GM12878 (cell line): ENCODE results near the gene PRCC. TPM values are rescaled to one million over a fixed set of nuclear protein-coding genes. Genes with fewer than 3 reads are reported as not detected.
A peak's percentile ranks its signal among the peaks of the same experiment; 100 is the strongest.

Experiments
- BHLHE40 ChIP-seq, 2 experiments: fragments of 450-650 bp in 1 of 2; IDR thresholded peaks; 2 replicates each; pipeline ENCODE4 v1.6.1; 2011 to 2017; ENCODE audit warnings: low read depth in 2 of 2, borderline replicate concordance in 1 of 2, improper control_type of control experiment in 1 of 2, low read length in 1 of 2, mild to moderate bottlenecking in 1 of 2
- EP300 ChIP-seq, 2 experiments: fragments of 150-350 bp in 1 of 2; IDR thresholded peaks; 2 replicates each; pipeline ENCODE4 v1.6.1; 2011 to 2012; ENCODE audit warnings: low read depth in 2 of 2, low read length in 2 of 2, borderline replicate concordance in 1 of 2, improper control_type of control experiment in 1 of 2, inconsistent platforms in 1 of 2; ENCODE audit not compliant: control insufficient read depth in 1 of 2
- JUNB ChIP-seq: IDR thresholded peaks from 2 replicates; pipeline ENCODE4 v1.6.1; 2016; ENCODE audit warnings: antibody characterized with exemption, mild to moderate bottlenecking
- RAD51 ChIP-seq: fragments of 450-650 bp; IDR thresholded peaks from 2 replicates; pipeline ENCODE4 v1.6.1; 2016; ENCODE audit warnings: moderate library complexity, mild to moderate bottlenecking, inconsistent platforms
- USF2 ChIP-seq: IDR thresholded peaks from 2 replicates; pipeline ENCODE4 v1.6.1; 2011; ENCODE audit warnings: low read depth, low read length, improper control_type of control experiment, borderline replicate concordance
- ZNF687 ChIP-seq: fragments of 450-650 bp; IDR thresholded peaks from 2 replicates; pipeline ENCODE4 v1.6.1; 2017; ENCODE audit warnings: mild to moderate bottlenecking, moderate library complexity
- polyA plus RNA-seq, 11 experiments: library from polyadenylated mRNA; depleted of rRNA in 4 of 11; unstranded in 6 of 11; stranded (reverse) in 5 of 11; fragments of >200 nt; fragmentation: Nextera tagmentation in 4 of 11; fragmentation: Illumina TruSeq in 1 of 11; extraction: Ambion mirVana in 4 of 11; extraction: Trizol in 1 of 11; gene quantifications; 1 replicate in 1 of 11; 2 replicates in 10 of 11; pipeline versions ENCODE4 v1.2.1 to v1.2.3, GENCODE V29; 2011 to 2016; ENCODE audit warnings: inconsistent platforms in 2 of 11, missing spikeins in 2 of 11, low read depth in 1 of 11
- total RNA-seq, 4 experiments: library from RNA; depleted of rRNA in 3 of 4; stranded (reverse); fragments of >200 nt in 3 of 4; fragmentation: Illumina TruSeq in 1 of 4; extraction: Trizol in 1 of 4; gene quantifications; 2 replicates each; pipeline versions ENCODE4 v1.2.1 to v1.2.3, GENCODE V29; 2013 to 2021

The PRCC gene
- total and polyA plus RNA-seq, 10 of the 15 experiments (the other 5 are each of a cell fraction or from before 2014, with no cell fraction given) = 23.8 to 132 (median 63.1) TPM

- TF ChIP-seq ZNF687 (peak; percentile 23; the same call in 1 of the 2 replicates), BHLHE40 (IDR thresholded peaks at IDR 0.05; ENCODE audit: borderline replicate concordance in 1 of 2, low read depth in 2 of 2, low read length in 1 of 2) (no peak), JUNB (no peak), RAD51 (peak; percentile 87), USF2 (peak; percentile 39), EP300 (IDR thresholded peaks at IDR 0.05; ENCODE audit: borderline replicate concordance in 1 of 2, control insufficient read depth in 1 of 2, low read depth in 2 of 2, low read length in 2 of 2) (no peak)
Observed at GRCh38 chr1:156721535-156721934, 45.8 kb upstream of the PRCC start (continued).
